Measurements from ENCODE around the gene VWA3A.
"Not testable (repeated sequence)": the region's sequence is repeated elsewhere in the genome, so short reads cannot be mapped to it uniquely, and the experiment has no call there.

Gene VWA3A

GRCh38 chr16:22183335-22183734, 91.0 kb downstream of the VWA3A start:
- DNase-seq (ENCODE audit: low read depth), result no peak

GRCh38 chr16:22183901-22184614, 91.7 kb downstream of the VWA3A start:
- no peak for DNase-seq (ENCODE audit: low read depth)

GRCh38 chr16:22184615-22184968, 92.3 kb downstream of the VWA3A start:
- no peak for DNase-seq (ENCODE audit: low read depth)

GRCh38 chr16:22186517-22186916, 94.2 kb downstream of the VWA3A start:
- no peak for DNase-seq (ENCODE audit: low read depth)

- no peak for DNase-seq (ENCODE audit: low read depth)
Observed at GRCh38 chr16:22188267-22188594, 95.9 kb downstream of the VWA3A start.

GRCh38 chr16:22188595-22189442, 96.5 kb downstream of the VWA3A start:
- DNase-seq (ENCODE audit: low read depth), result peak; percentile 49

GRCh38 chr16:22189473-22190080, 97.2 kb downstream of the VWA3A start:
- DNase-seq (ENCODE audit: low read depth), result no peak

GRCh38 chr16:22190081-22190775, 97.9 kb downstream of the VWA3A start:
- peak; percentile 90 for DNase-seq (ENCODE audit: low read depth)

- peak; percentile 99 for DNase-seq (ENCODE audit: low read depth)
Observed at GRCh38 chr16:22190776-22191531, 98.6 kb downstream of the VWA3A start.

- DNase-seq (ENCODE audit: low read depth), result no peak
Observed at GRCh38 chr16:22191532-22192260, 99.4 kb downstream of the VWA3A start.

GRCh38 chr16:22192261-22193062, 100.1 kb downstream of the VWA3A start:
- peak; percentile 57 for DNase-seq (ENCODE audit: low read depth)

GRCh38 chr16:22193063-22193411, 100.7 kb downstream of the VWA3A start:
- DNase-seq (ENCODE audit: low read depth), result no peak

- DNase-seq (ENCODE audit: low read depth), result no peak
Observed at GRCh38 chr16:22194707-22195444, 102.5 kb downstream of the VWA3A start.

- no peak for DNase-seq (ENCODE audit: low read depth)
Observed at GRCh38 chr16:22195445-22195694, 103.0 kb downstream of the VWA3A start.

- DNase-seq (ENCODE audit: low read depth), result peak; percentile 87
Observed at GRCh38 chr16:22195695-22196558, 103.6 kb downstream of the VWA3A start.

GRCh38 chr16:22196559-22197168, 104.3 kb downstream of the VWA3A start:
- DNase-seq (ENCODE audit: low read depth), result not testable (repeated sequence)

- no peak for DNase-seq (ENCODE audit: low read depth)
Observed at GRCh38 chr16:22198547-22199293, 106.4 kb downstream of the VWA3A start.

- no peak for DNase-seq (ENCODE audit: low read depth)
Observed at GRCh38 chr16:22202261-22202637, 109.9 kb downstream of the VWA3A start.

All from stimulated activated CD8-positive, alpha-beta memory T cell treated with anti-CD3 and anti-CD28 coated beads, Interleukin-12 subunit alpha, Interleukin-12 subunit beta, amount 100 ng/mL, for 1 hour (primary cell).